ENCODE measurements around the gene TIAM1.

The TIAM1 gene

GRCh38 chr21:31330144-31330483 lies 13.9 kb downstream of the TIAM1 start:
- no peak overlapping the region for H3K4me3 ChIP-seq (ENCODE audit: low read depth, low read length)

DNA sequence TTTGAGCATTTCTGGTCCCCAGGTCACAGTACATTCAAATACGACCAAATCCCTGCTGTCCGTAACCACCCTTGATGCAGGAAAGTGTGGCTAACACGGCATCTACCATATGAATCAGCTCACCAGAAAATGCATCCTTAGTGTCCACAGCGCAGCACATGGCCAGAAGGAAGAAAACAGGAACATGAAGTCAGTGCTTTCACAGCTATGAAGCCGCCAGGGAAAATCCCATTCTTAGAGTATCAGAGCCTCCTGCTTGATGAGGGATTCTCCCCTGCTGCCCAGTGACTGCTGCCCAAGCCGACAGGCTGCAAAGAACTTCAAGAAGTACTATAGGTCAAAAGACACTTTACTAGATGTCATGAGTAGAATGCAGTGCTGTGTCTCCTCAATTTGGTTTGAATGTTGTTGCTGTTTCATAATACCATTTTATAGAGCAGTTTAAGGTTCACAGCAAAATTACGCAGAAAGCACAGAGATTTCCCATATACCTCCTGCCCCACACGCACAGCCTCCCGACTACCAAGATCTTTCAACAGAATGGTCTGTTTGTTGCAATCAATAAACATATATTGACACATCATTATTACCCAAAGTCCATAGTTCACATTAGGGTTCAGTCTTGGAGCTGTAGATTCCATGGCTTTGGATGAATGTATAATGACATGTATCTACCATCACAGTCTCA lies 14.5 kb downstream of the TIAM1 start:
- Histone ChIP-seq H3K4me3 (ENCODE audit: low read depth, low read length) (no peak overlapping the region), H3K4me1 (no peaks in the 10 kb centered on the region)
- DNase-seq: no peak

More at GRCh38 chr21:31330144-31330483, 13.9 kb downstream of the TIAM1 start:
- Histone ChIP-seq H3K27me3 (no peaks in the 10 kb centered on the region), H3K4me1 (no peaks in the 10 kb centered on the region), H3K9me3 (no peaks in the 10 kb centered on the region), H3K36me3 (no peaks in the 10 kb centered on the region)
- DNase-seq: no peak
- TF ChIP-seq, protein P1, sequence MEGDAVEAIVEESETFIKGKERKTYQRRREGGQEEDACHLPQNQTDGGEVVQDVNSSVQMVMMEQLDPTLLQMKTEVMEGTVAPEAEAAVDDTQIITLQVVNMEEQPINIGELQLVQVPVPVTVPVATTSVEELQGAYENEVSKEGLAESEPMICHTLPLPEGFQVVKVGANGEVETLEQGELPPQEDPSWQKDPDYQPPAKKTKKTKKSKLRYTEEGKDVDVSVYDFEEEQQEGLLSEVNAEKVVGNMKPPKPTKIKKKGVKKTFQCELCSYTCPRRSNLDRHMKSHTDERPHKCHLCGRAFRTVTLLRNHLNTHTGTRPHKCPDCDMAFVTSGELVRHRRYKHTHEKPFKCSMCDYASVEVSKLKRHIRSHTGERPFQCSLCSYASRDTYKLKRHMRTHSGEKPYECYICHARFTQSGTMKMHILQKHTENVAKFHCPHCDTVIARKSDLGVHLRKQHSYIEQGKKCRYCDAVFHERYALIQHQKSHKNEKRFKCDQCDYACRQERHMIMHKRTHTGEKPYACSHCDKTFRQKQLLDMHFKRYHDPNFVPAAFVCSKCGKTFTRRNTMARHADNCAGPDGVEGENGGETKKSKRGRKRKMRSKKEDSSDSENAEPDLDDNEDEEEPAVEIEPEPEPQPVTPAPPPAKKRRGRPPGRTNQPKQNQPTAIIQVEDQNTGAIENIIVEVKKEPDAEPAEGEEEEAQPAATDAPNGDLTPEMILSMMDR (IDR thresholded peaks at IDR 0.05; ENCODE audit: low read depth, low read length): no peak

GRCh38 chr21:31326522-31327242 lies 17.4 kb downstream of the TIAM1 start:
- H3K27me3 ChIP-seq: no peaks in the 10 kb centered on the region
- H3K4me3 ChIP-seq (ENCODE audit: low read depth, low read length): no peak overlapping the region
- H3K4me1 ChIP-seq: no peaks in the 10 kb centered on the region
- no peaks in the 10 kb centered on the region for H3K36me3 ChIP-seq
- TF ChIP-seq, protein P1 (IDR thresholded peaks at IDR 0.05; ENCODE audit: low read depth, low read length): no peak
- no peaks in the 10 kb centered on the region for H3K9me3 ChIP-seq
- DNase-seq: no peak

More for the DNA sequence above, 14.5 kb downstream of the TIAM1 start:
- TF ChIP-seq, protein P1 (IDR thresholded peaks at IDR 0.05; ENCODE audit: low read depth, low read length): no peak
- no peaks in the 10 kb centered on the region for H3K36me3 ChIP-seq
- H3K9me3 ChIP-seq: no peaks in the 10 kb centered on the region
- no peaks in the 10 kb centered on the region for H3K27me3 ChIP-seq

DNA sequence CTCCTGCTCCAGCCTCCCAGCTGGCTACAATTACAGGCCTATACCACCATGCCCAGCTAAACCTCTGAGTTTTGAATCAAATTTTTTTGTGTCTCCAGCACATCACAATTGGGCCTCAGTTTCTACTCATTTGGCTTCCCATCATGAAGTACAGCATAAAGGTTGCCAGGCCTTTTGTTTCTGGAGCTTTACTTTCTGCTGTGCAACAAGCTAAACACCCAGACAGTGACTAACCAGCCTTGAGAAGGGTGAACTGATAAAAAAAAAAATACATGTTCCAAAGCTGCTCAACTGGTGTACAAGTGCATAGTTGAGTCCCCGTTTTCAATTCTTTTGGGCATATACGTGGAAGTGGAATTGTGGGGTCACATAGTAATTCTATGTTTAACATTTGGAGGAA lies 25.1 kb downstream of the TIAM1 start:
- Histone ChIP-seq H3K4me3 (ENCODE audit: low read depth, low read length) (no peak overlapping the region), H3K36me3 (no peaks in the 10 kb centered on the region)

GRCh38 chr21:31317688-31318087 lies 26.4 kb downstream of the TIAM1 start:
- Histone ChIP-seq H3K4me1 (no peaks in the 10 kb centered on the region), H3K4me3 (ENCODE audit: low read depth, low read length) (no peak overlapping the region), H3K27me3 (no peaks in the 10 kb centered on the region), H3K36me3 (no peaks in the 10 kb centered on the region), H3K9me3 (no peaks in the 10 kb centered on the region)
- no peak for DNase-seq
- TF ChIP-seq, protein P1 (IDR thresholded peaks at IDR 0.05; ENCODE audit: low read depth, low read length): no peak

More for the DNA sequence above, 25.1 kb downstream of the TIAM1 start:
- no peak for DNase-seq
- Histone ChIP-seq H3K4me1 (no peaks in the 10 kb centered on the region), H3K27me3 (no peaks in the 10 kb centered on the region), H3K9me3 (no peaks in the 10 kb centered on the region)
- TF ChIP-seq, protein P1 (IDR thresholded peaks at IDR 0.05; ENCODE audit: low read depth, low read length): no peak

All from BE2C (cell line).